HG03280 (cell line): ENCODE results near the gene ODR4.
A peak's percentile ranks its signal among the peaks of the same experiment; 100 is the strongest.
"Not testable (repeated sequence)": the region's sequence is repeated elsewhere in the genome, so short reads cannot be mapped to it uniquely, and the experiment has no call there.

Experiments
- ATAC-seq: cut with Tn5 transposase; IDR thresholded peaks from one replicate; pipeline ENCODE4 v1.9.1; 2021; ENCODE audit warnings: mild to moderate bottlenecking, moderate library complexity; ENCODE audit not compliant: unreplicated experiment

The ODR4 gene

GRCh38 chr1:186375152-186375928, at the start of gene ODR4, which contains the start of gene TPR:
ODR4 (plus strand) TSS chr1:186375838; CDS start chr1:186379786, 3,948 bp downstream.
TPR (minus strand) TSS chr1:186375253; CDS start chr1:186375028, 225 bp downstream.
- ATAC-seq: peak; percentile 88

- no peak for ATAC-seq
These were observed 49.6 kb upstream of the ODR4 start for GRCh38 chr1:186326009-186326408.

GRCh38 chr1:186327331-186327730, 48.3 kb upstream of the ODR4 start:
- ATAC-seq: no peak

GRCh38 chr1:186330758-186331157, 44.9 kb upstream of the ODR4 start:
- no peak for ATAC-seq

- no peak for ATAC-seq
These were observed 38.1 kb upstream of the ODR4 start for GRCh38 chr1:186337554-186337953.

GRCh38 chr1:186340772-186341171, 34.9 kb upstream of the ODR4 start:
- no peak for ATAC-seq

GRCh38 chr1:186347837-186348691, 27.6 kb upstream of the ODR4 start:
- ATAC-seq: not testable (repeated sequence)

GRCh38 chr1:186374303-186375151, 1.1 kb upstream of the ODR4 start:
- peak; percentile 33 for ATAC-seq

- peak; percentile 1 for ATAC-seq
These were observed 286 bp downstream of the ODR4 start for GRCh38 chr1:186375929-186376319.

GRCh38 chr1:186386725-186387383, 11.2 kb downstream of the ODR4 start:
- ATAC-seq: no peak

- ATAC-seq: no peak
These were observed 15.3 kb downstream of the ODR4 start for GRCh38 chr1:186390925-186391324.

- no peak for ATAC-seq
These were observed 16.2 kb downstream of the ODR4 start for GRCh38 chr1:186391841-186392240.

- not testable (repeated sequence) for ATAC-seq
These were observed 17.1 kb downstream of the ODR4 start for GRCh38 chr1:186392711-186393110.

GRCh38 chr1:186401446-186401845, 25.8 kb downstream of the ODR4 start:
- ATAC-seq: not testable (repeated sequence)

- ATAC-seq: no peak
These were observed 28.0 kb downstream of the ODR4 start for GRCh38 chr1:186403632-186404031.

- ATAC-seq: peak; percentile 40
These were observed 28.9 kb downstream of the ODR4 start for GRCh38 chr1:186404454-186405051.

- ATAC-seq: peak; percentile 77
These were observed 33.5 kb downstream of the ODR4 start for GRCh38 chr1:186409091-186409490.

GRCh38 chr1:186413319-186413718, 37.7 kb downstream of the ODR4 start:
- no peak for ATAC-seq

- no peak for ATAC-seq
These were observed 42.9 kb downstream of the ODR4 start for GRCh38 chr1:186418503-186418902.

- ATAC-seq: no peak
These were observed 44.7 kb downstream of the ODR4 start for GRCh38 chr1:186420311-186420710.
